ENCODE results near the gene LRMDA.

LRMDA gene

DNA sequence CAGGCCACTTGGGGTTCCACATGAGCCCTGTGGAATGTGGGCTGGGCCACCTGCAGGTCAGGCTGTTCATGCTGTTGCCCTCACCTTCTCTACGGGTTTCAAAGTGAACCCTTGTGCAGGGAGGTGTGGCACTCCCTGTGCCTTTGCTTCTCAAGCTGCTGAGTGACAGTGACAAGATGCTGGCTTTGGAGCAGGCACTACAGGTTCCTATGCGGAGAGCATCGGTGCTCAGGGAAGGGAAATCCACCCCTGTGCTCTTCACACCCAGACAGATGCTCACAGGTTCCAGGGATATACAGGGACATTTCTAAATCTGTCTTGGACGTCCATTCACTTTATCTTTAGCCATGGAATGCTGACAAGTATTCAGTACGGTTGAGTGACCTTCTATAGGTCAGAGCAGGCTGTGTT is 1005.0 kb downstream of the LRMDA start:
- DNase-seq = no peak

DNA sequence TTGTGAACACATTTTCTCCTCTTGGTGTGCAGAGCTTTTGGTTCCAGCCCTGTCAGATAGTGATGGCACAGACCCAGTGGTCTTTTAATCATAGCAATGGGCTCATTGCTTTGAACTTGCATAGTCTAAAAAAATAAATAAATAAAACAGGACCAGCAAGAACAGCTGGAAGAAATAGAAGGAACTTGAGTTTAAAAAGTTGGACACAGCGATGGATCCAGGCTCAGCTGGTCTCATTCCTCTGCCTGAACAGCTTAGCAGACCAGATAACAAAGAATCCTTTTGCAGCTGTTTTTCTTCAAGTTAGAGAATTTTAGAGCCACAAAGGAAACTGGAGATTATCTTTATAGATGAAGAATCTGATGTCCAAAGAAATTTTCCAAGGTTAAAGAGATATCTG is 1005.6 kb downstream of the LRMDA start:
- no peak for DNase-seq

DNA sequence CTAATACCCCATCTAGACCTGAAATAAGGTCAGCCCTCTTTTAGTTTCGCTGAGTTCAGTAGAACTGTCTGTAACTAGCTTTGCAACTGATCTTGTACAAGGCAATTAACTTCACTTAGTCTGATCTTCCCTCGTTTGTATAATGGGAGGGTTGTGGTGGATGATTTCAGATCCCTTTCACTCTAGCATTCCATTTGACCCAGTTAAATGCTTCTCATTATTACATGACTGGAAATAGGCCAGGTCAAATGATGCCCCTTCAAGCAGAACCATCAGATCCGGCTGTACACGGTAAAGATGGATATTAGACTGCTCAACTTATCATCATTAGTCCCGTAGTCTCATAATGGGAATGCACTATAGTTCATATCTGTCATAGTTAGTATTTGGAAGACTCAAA is 1009.0 kb downstream of the LRMDA start:
- DNase-seq = no peak

DNA sequence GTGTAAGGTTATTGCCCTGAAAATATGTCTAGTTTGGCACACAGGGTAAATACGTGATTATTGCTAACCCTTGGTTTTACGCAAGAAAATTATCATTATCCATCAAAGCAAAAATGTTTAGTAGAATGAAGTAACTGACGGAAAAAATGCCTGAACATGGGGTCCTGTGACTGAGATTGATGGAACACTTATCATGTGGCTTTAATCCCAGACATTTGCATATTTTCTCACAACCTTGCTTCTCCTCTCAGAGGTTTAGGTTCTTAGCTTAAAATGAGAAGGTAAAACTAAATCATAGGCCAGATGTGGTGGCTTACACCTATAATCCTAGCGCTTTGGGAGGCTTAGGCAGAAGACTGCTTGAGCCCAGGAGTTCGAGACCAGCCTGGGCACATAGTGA is 1010.7 kb downstream of the LRMDA start:
- no peak for DNase-seq

DNA sequence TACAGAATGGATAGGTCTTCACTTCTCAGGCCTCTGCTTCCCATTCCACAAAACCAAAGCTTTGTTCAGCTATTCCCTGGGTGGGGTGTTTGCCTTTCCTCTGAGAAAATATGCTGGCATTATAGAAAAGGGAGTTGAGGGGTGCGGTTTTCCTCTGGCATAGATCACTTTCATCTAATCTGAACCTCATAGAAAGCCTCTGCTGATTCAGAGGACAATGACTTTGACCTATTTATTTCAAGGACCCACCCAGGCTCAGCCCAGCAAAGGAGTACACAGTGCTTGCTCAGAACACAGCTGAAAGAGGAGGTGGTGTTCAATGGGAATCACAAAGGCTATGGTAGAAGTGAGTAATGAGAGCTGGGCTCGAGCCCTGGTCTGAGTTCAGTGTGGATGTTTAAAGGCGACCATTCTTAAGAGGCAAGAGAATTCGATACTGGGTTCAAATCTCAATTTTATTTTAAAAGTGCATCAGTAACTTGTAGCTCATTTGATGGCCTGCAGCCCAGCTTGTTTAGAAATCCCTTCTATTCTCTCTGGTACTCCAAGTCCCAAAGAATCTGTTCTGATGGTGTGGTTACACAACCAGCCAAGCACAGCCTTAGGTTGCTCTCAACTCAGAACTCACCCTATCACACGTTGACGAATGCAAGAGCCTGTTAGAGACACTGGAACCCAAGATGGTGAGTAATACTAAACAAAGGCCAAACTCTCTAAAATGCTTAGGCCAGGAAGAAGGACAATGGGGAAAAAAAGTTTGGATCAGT is 1012.8 kb downstream of the LRMDA start:
- DNase-seq = no peak

DNA sequence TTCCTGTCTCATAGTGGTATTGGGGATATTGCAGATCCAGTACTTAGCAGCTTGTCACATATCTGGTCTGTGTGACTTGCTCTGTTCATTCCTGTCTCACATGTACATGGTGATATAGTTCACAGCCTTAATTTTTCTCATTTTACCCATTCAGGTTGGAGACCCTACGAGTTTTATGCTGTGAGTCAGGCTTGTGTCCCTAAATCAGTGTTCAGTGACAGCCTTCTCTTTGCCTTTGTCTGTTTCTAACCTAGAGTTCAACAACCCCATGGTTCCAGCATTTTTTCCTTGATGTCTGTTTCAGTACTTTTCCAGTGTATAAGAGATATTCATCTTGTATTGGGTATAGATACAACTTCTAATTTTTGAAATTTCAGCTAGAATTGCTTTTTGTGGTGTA is 1016.2 kb downstream of the LRMDA start:
- no peak for DNase-seq

DNA sequence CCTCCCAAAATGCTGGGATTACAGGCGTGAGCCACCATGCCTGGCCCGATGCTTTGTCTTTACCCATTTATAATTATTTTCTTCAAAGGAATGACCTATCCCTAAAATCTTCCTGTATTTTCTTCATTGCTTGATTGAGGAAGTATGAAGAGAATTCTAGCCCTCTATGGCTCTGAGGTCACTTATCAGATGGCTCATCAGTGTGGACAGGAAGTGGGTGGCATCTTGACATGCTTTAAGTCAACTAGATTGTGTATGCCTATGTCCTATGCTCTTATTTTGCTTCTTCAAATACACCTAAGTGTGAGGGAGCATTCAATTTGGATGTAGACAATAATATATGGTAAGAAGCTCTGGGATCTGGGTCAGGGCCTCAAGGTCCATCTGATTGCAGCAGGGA is 1020.5 kb downstream of the LRMDA start:
- DNase-seq = no peak

DNA sequence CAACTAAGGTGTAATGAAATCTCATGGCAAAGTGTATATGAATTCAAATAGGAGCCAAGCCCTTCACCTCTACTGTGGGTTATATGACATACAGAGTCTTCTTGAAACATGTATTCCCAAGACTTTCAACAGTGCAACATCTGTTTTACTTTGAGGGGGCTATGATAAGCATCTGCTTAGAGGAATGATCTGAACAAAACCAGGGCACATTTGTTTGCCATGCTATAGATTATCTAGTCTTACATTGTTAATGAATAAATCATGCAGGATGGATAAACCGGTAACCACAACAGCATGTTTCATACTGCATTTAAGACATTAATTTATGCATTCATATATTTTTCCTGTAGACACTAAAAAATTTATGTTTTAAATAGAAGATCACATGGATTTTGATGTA is 1021.9 kb downstream of the LRMDA start:
- DNase-seq = no peak

DNA sequence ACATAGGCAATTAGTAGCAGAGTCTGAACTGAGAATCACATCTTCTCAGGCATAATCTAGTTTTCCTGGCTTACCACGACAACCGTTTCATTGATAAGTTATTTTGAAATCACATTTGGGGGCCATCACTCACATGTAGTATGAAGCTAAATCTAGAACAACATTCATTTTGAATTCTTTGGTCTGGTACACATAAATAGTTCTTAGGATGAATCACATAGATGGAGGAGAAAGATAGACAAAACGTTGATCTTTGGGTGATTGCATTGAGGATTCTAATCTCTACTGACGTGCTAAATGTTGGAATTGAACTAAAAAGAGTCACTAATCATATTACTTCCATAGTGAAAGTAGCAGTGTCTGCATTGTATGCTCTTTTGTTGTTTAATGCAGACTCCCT is 1022.6 kb downstream of the LRMDA start:
- DNase-seq = no peak

DNA sequence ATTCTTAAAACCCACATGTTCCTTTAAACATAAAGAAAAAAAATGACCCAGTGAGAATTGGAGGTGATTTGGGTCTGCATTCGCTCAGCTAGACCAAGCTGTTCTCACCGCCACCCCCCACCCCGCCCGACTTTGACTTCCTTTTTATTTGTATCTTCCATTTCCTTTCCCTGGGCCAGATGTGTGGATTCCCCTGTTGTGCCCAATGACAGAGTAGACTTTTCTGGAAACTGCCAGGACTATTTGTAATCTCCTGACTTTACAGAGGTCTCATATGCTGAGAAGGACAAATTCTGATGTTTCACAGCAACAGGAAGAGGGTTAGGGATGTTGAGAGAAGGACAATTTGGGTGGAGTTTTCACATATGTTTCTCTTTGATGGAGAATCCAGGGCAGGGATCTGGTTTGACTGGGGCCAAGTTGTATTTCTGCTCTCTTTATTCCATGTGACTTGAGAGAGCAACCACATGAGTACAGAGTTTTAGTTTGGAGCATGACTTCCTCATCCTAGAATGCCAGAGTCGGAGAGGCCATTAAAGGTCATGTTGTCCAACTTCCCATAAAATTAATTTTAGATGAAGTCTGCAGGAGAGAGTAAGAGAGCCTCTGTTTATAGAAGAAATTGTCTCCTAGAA is 1023.2 kb downstream of the LRMDA start:
- DNase-seq = no peak

DNA sequence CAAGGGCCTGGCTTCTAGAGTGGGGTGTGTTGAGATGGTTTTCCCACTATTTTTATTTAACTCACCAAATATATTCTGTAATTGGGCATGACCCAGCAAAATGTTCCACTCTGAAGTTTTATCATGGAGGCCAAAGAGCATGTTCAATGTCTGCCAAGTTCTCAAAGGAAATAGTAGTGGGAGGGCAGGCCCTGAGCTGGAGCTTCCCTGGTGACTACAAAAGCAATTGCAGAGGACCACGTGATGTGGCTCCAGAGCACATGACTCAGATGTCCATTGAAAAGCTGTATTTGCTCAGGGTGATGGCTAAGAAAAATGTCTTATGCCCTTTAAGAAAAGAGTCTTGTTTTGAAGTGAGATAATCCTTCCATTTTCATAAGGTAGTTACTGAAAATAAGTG is 1024.8 kb downstream of the LRMDA start:
- DNase-seq = no peak

DNA sequence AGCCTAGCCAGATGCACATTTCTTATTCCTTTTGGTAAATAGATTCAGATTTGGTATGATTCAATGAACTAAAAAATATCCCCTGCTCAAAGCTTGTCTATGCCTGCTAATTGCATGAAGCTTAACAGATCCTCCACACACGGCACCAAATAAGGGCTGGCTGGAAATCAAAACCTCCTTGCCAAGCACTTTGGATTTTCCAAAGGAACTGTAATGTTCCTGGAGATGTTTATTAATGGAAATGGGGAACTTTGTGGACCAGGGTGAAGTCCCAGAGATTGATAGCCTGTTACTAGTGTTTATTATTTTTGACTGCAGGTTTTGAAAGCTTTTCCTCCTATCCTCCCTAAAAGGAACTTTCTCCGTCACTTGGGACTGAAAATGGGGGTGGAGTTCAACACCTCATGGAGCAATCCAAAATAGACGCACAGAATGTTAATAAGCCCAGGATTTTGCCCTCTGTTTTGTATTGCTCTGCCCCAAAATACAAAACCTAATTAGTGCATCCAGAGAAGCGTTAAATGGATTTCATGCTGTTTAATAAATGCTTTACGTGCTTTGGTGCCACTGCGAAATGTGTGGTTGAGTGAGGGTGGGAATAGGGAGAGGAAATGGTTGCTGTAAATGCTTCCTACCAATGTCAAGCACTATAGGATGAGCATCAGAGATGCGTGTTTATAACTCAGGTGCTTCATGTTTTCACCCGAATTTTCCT is 1027.7 kb downstream of the LRMDA start:
- no peak for DNase-seq

DNA sequence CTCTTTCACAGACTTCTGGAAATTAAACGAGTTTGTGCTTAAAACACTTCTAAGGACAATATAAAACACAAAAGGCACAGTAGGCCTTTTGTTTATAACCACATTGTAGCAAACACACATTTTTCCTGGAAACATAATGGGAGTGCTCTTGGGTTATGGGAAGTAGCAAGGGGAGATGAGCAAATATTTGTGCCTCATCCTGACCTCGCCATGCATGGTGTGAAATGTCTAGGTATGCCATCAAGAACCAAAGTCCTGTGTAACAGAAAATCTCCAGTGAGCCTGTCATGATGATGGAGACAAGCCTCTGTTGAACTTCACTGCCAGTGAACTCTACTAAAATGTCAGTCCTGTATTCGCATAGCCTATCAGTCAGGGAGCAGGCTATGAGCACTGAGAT is 1029.6 kb downstream of the LRMDA start:
- no peak for DNase-seq

DNA sequence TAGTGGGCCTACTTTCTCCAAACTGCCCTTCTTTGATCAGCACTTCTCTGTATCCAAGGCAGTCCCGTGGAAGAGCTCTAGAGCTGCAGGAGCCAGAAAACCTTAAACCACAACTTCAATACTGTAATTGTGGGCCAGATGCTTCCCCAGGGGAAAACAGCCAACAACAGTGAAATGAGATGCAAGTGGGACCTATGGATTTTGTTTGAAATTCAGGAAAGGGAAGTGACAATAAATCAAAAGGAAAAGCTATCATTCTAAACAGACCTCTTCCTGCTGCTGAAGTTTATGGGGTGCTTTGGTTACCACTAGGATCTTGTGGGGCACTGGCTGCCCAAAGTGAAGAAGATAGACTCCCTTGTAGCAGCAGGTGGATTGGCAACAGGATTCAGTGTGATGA is 1031.7 kb downstream of the LRMDA start:
- no peak for DNase-seq

DNA sequence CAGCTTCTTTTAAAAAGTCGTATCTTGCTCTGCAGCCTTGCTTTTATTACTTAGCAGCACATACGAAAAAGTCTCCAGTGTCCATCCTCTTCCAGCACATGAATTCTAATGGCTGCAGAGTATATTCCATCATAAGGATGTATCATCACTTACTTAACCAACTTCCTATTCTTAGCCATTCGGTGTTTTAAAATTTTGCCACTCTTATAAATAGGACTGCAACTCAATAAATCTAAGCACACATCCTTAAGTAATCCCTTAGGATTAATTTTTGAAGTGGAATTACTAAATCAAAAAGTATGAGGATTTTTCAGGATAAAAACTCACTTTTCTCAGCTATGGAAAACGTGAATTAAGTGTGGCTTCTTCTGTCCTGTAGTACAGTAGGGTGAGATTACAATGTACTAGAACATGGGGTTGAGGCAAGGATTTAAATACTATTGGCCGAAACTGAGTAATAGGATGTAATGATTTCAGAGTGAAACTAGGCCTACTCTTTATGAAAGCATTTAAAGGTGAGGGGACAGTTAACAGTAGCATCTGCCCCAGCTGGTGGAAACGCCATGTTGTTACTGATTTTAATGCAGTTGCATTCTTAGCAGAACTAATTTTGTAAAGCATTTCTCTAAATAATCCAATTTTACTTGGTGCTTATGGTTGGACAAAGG is 1035.5 kb downstream of the LRMDA start:
- no peak for DNase-seq

DNA sequence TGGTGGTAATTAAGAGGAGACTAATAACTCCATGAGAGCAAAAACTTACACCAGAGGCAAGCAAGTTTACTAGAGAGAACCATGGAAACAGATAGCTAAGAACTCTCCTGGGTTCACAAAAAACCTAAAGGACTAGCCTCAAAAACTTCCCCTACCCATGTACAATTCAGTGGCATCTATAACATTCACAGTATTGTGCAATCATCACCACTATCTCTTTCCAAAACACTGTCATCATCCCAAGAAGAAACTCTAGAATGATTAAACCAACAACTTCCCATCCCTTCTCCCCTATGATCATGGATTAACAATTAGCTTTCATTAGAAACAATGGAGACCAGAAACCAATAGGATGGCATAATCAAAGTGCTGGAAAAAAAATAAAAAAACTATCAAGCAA is 1038.3 kb downstream of the LRMDA start:
- DNase-seq = no peak

DNA sequence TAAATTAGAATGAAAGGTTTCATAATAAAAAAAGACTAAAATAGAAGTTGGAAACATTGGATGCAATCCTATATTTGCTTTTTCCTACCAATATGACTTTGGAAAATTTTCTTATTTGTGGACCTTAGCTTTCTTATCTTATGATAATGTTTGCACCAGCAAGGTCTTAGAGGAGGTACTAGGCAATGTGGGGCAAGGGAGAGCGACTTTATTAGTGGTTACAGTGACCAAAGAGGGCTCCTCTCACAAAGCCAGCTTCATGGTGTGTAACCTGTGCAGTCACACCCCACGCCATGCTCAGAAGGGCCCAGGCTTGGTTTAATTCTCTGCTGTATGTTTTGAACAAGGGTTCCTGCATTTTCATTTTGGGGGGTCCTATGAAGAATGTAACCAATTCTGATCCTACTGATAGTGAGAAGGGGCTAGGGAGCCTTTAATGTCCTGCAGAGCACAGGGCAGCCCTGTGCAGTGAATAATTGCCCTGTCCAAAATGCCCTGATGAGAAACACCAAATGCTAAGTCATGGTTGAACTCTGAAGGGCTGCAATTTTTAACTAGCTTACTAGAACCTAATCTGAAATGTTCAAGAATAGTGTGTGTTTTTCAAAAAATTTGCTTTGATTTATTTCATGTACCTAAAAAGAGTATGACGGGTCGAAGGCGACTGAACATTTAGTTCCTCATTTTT is 1047.8 kb downstream of the LRMDA start:
- no peak for DNase-seq

DNA sequence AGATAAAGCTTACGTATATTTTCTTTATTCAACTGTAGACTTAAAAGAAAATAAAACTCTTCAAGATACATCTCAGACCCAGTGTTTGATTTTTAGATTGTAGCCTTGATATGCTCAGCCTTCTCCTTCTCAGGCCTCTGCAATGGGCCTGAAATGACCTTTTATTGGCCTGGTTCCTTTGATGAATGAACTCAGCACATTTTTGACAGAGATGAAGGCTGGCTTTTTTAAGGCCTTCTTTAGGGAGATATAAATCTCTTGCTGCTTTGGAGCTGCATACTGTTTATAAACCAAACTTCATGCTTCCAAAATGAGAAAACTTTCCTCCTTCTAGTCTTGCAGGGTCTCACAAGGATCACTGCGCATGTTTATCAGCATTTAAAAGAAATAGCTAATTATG is 1049.8 kb downstream of the LRMDA start:
- DNase-seq = no peak

DNA sequence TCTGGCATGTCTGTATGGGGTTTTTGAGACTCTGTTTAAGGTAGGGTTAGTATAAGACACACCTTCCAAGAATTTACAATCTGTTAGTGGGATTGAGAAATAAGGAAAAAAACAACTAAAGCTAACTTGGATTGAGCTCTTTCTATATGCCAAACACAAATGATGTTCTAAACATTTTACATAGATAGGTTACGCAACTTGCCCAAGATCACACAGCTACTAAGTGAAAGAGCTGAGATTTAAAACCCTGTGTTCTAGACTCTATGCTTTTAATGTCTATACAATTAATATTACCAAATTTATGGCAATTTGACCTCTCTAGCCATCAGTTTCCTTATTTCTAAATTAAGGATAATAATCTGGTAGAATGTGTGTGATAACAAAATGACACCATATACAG is 1056.2 kb downstream of the LRMDA start:
- no peak for DNase-seq

DNA sequence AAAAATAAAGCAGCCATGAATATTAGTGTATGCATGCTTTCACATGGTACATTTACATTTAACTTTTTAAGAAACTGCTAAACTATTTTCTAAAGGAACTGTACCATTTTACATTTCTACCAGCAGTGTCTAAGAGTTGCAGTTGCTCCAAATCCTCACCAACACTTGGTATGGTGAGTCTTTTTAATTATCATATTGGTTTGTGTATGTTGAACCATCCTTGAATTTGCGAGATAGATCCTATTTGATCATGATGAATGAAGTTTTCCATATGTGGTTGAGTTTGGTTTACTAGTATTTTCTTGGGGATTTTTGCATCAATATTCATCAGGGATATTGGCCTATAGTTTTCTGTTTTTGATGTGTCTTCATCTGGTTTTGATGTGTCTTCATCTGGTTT is 1057.2 kb downstream of the LRMDA start:
- DNase-seq = no peak

DNA sequence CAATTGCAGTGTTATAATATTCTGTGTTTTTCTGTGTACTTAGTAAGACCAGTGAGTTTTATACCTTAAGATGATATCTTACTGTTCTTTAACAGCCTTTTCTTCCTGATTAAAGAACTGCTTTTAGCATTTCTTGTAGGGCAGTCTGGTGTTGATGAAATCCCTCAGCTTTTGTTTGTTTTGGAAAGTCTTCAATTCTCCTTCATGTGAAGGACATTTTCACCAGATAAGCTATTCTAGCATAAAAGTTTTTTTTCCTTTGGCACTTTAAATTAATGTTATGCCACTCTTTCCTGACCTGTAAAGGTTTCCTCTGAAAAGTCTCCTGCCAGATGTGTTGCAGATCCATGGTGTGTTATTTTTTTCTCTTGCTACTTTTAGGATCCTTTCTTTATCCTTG is 1059.8 kb downstream of the LRMDA start:
- DNase-seq = no peak

DNA sequence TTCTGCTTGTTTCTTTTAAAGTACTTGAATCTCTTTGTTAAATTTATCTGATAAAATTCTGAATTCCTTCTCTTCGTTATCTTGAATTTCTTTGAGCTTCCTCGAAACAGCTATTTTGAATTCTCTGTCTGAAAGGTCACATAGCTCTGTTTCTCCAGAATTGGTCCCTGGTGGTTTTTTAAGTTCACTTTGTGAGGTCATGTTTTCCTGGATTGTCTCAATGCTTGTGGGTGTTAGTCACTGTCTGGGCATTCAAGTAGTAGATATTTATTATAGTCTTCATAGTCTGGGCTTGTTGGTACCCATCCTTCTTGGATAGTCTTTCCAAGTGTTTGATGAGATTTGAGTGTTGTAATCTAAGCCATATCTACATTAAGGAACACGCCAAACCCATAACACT is 1060.6 kb downstream of the LRMDA start:
- no peak for DNase-seq
